T-cell (primary cell): ENCODE measurements around the gene CLHC1. TPM values are rescaled to one million over a fixed set of nuclear protein-coding genes. Genes with fewer than 3 reads are reported as not detected.

ENCODE experiments used
- ATAC-seq, 4 experiments: fragments of 200-7000 bp in 3 of 4; fragments of 150-1000 bp in 1 of 4; cut with Tn5 transposase; replicated peaks in 1 of 4; 1 replicate in 3 of 4; 2 replicates in 1 of 4; pipeline ENCODE4 v1.10.0; 2021; ENCODE audit warnings: moderate library complexity in 3 of 4, mild to moderate bottlenecking in 2 of 4, moderate number of reproducible peaks in 1 of 4
- CTCF ChIA-PET, 2 donors: fragments of 300-600 bp; sonication (Branson Sonifier 250); formaldehyde crosslinking; loops; one replicate each; lab custom pipeline; 2022; ENCODE audit warnings: antibody characterized with exemption in 2 of 2; lab: Charles Lee
- POLR2A ChIA-PET, 2 donors: fragments of 300-600 bp; sonication (Branson Sonifier 250); formaldehyde crosslinking; loops; one replicate each; lab custom pipeline; 2022; ENCODE audit warnings: antibody characterized with exemption in 2 of 2; lab: Charles Lee
- DNase-seq, 35 experiments: peaks; one replicate each; pipeline versions ENCODE4 v3.0.0 to v3.0.0-alpha.2; 2013 to 2023
- H3K27ac ChIP-seq: one replicate; pipeline ENCODE4 v1.5.1; 2013; ENCODE audit warnings: low read length
- H3K27me3 ChIP-seq, 2 experiments: replicated peaks in 1 of 2; 1 replicate in 1 of 2; 2 replicates in 1 of 2; pipeline versions ENCODE4 v1.6.1 to v1.7.0; 2013; ENCODE audit warnings: low read length in 1 of 2, mixed read lengths in 1 of 2; ENCODE audit not compliant: control insufficient read depth in 2 of 2, insufficient read depth in 2 of 2; ENCODE audit errors: extremely low read depth in 1 of 2
- H3K36me3 ChIP-seq, 2 donors: 1 replicate in 1 of 2; 2 replicates in 1 of 2; pipeline versions ENCODE4 v1.6.1 to v1.7.0; 2013; ENCODE audit warnings: low read length in 1 of 2; ENCODE audit not compliant: control insufficient read depth in 2 of 2, insufficient read depth in 1 of 2; ENCODE audit errors: extremely low read depth in 1 of 2
- H3K4me1 ChIP-seq, 2 experiments: 1 replicate in 1 of 2; 2 replicates in 1 of 2; pipeline versions ENCODE4 v1.6.1 to v1.7.0; 2013; ENCODE audit warnings: low read length in 2 of 2, mixed read lengths in 1 of 2; ENCODE audit not compliant: insufficient read depth in 2 of 2, control insufficient read depth in 1 of 2; ENCODE audit errors: extremely low read depth in 1 of 2
- H3K4me3 ChIP-seq, 2 donors: 1 replicate in 1 of 2; 2 replicates in 1 of 2; pipeline versions ENCODE4 v1.5.1 to v1.7.0; 2013; ENCODE audit warnings: mild to moderate bottlenecking in 2 of 2, low read length in 1 of 2, moderate library complexity in 1 of 2; ENCODE audit not compliant: control insufficient read depth in 1 of 2; ENCODE audit errors: extremely low read depth in 1 of 2
- H3K9me3 ChIP-seq: 2 replicates; pipeline ENCODE4 v1.7.0; 2013
- H3K27ac Mint-ChIP-seq, 2 donors: one replicate each; pipeline ENCODE4 v1.8.0; 2020 to 2021; ENCODE audit warnings: mild to moderate bottlenecking in 2 of 2, mixed read lengths in 2 of 2
- H3K27me3 Mint-ChIP-seq, 2 donors: one replicate each; pipeline ENCODE4 v1.8.0; 2021 to 2022; ENCODE audit warnings: mixed read lengths in 2 of 2
- H3K36me3 Mint-ChIP-seq: one replicate; pipeline ENCODE4 v1.8.0; 2021; ENCODE audit warnings: mixed read lengths
- H3K4me1 Mint-ChIP-seq, 3 donors: one replicate each; pipeline ENCODE4 v1.8.0; 2020 to 2022; ENCODE audit warnings: mixed read lengths in 3 of 3, mild to moderate bottlenecking in 1 of 3
- H3K4me3 Mint-ChIP-seq, 3 donors: one replicate each; pipeline ENCODE4 v1.8.0; 2020 to 2022; ENCODE audit warnings: mild to moderate bottlenecking in 3 of 3, mixed read lengths in 3 of 3, moderate library complexity in 3 of 3
- H3K9me3 Mint-ChIP-seq, 3 donors: one replicate each; pipeline ENCODE4 v1.8.0; 2020 to 2022; ENCODE audit warnings: mixed read lengths in 3 of 3
- WGBS: methylation state at CpG from one replicate; pipeline ENCODE4 v1.1.5; 2013; ENCODE audit warnings: missing lambda C conversion rate; ENCODE audit not compliant: insufficient coverage; 5-methylcytosine and 5-hydroxymethylcytosine counted together
- total RNA-seq, 35 experiments: library from RNA in 6 of 35; stranded (reverse) in 6 of 35; fragments of 120-200 nt in 1 of 35; gene quantifications; one replicate each; pipeline versions ENCODE4 v1.2.1 to v1.2.4 and lab custom pipeline; 2013 to 2026

CLHC1 gene
- total RNA-seq, 5 donors from 2014 or later (not counting 1 experiment from before 2014, with no cell fraction given): 5.7 to 14.3 (median 9.2) TPM

GRCh38 chr2:55159037-55159651, 72.9 kb downstream of the CLHC1 start:
- H3K4me3 Mint-ChIP-seq: no peak overlapping the region
- Histone ChIP-seq H3K4me1 (no peaks in the 10 kb centered on the region), H3K36me3 (no peaks in the 10 kb centered on the region), H3K9me3 (no peaks in the 10 kb centered on the region), H3K4me3 (no peak overlapping the region), H3K27ac (no peak overlapping the region), H3K27me3 (no peaks in the 10 kb centered on the region)
- no peak for ATAC-seq
- H3K27me3 Mint-ChIP-seq: peaks cover 0 to 2% of the 10 kb centered on the region in 2 donors
- no CpG with 5 or more reads among the region's 4 CpGs for WGBS
- no peaks in the 10 kb centered on the region for H3K36me3 Mint-ChIP-seq
- POLR2A ChIA-PET: interaction anchor here in 1 of 2 donors (0.6 kb wide), 1 partner anchor 79 kb away, joined by 6 read pairs; no protein-coding TSS in a partner anchor
- H3K27ac Mint-ChIP-seq: no peak overlapping the region
- peaks cover 5 to 13% (median 9%) of the 10 kb centered on the region in 3 donors for H3K4me1 Mint-ChIP-seq
- CTCF ChIA-PET: interaction anchor here in 1 of 2 donors (0.6 to 1.2 kb wide), 2 partner anchors 9 to 12 kb away, joined by 3 to 6 read pairs; no protein-coding TSS in a partner anchor
- no peak for DNase-seq
- H3K9me3 Mint-ChIP-seq: no peaks in the 10 kb centered on the region

GRCh38 chr2:55158111-55158814, 73.8 kb downstream of the CLHC1 start:
- ATAC-seq: no peak

DNA sequence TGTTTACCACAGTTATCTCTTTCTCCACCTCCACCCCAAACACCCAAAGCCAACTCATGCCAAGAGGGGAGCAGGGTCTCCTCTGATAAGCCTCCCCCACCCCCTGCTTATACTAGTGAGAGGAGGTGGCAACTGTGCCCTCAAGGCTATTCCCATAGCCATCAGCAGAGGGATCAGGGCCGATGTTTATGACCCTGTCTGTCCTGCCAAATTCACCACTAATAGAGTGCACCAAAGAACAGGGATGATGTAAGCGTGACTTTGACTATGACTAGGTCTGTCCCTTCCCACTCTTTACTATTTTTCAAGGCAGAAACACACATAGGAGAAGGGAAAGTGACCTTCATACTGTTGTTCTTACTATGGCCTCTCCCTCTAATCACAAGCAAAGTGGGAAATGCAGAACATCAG, 74.6 kb downstream of the CLHC1 start:
- H3K27me3 ChIP-seq: no peaks in the 10 kb centered on the region
- CTCF ChIA-PET: interaction anchor here in 1 of 2 donors (1.3 kb wide), 1 partner anchor 11 kb away, joined by 5 read pairs; no protein-coding TSS in a partner anchor
- no peaks in the 10 kb centered on the region for H3K4me1 ChIP-seq
- Mint-ChIP-seq H3K4me1 (peaks cover 5 to 13% (median 9%) of the 10 kb centered on the region in 3 donors), H3K4me3 (no peak overlapping the region), H3K27me3 (no peaks in the 10 kb centered on the region), H3K36me3 (no peaks in the 10 kb centered on the region), H3K27ac (no peak overlapping the region), H3K9me3 (no peaks in the 10 kb centered on the region)
- no CpG with 5 or more reads among the region's 2 CpGs for WGBS
- no peak overlapping the region for H3K4me3 ChIP-seq
- POLR2A ChIA-PET: no interaction called here
- DNase-seq: no peak
- ATAC-seq: no peak
- no peaks in the 10 kb centered on the region for H3K9me3 ChIP-seq
- no peaks in the 10 kb centered on the region for H3K36me3 ChIP-seq
- no peak overlapping the region for H3K27ac ChIP-seq

More at GRCh38 chr2:55158111-55158814, 73.8 kb downstream of the CLHC1 start:
- Mint-ChIP-seq H3K27me3 (peaks cover 0 to 2% of the 10 kb centered on the region in 2 donors), H3K9me3 (no peaks in the 10 kb centered on the region), H3K4me3 (no peak overlapping the region), H3K27ac (no peak overlapping the region), H3K36me3 (no peaks in the 10 kb centered on the region), H3K4me1 (peaks cover 5 to 13% (median 9%) of the 10 kb centered on the region in 3 donors)
- ChIA-PET CTCF (interaction anchor here (0.6 to 1.3 kb wide), 2 partner anchors 8 to 10 kb away, joined by 3 to 5 read pairs; no protein-coding TSS in a partner anchor), POLR2A (no interaction called here)
- no peak overlapping the region for H3K4me3 ChIP-seq
- DNase-seq: no peak
- H3K36me3 ChIP-seq: no peaks in the 10 kb centered on the region
- H3K27ac ChIP-seq: no peak overlapping the region
- no peaks in the 10 kb centered on the region for H3K9me3 ChIP-seq
- no peaks in the 10 kb centered on the region for H3K4me1 ChIP-seq
- no peaks in the 10 kb centered on the region for H3K27me3 ChIP-seq
- WGBS: 85% methylated on average over 4 of the region's 10 CpGs

DNA sequence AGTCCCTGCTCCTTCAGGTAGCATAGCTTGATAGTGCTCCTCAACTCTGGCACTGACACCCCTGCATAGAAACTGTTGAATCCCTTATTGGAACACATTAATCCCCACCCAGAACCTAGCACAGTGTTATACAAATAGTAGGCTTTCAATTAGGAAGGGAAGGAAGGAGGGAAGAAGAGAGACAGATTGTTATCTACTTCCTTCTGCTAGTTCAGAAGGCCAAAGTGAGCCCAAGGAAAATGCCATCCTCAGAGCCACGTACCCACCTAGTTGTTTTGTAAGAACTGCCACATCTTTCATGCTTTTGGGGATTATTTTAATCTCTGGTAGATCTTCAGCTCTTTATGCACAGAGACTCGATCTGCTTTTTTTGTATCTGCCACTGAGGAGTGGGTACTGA, 75.1 kb downstream of the CLHC1 start:
- POLR2A ChIA-PET: interaction anchor here in 1 of 2 donors (0.6 kb wide), 1 partner anchor 192 kb away, joined by 3 read pairs; no protein-coding TSS in a partner anchor
- DNase-seq: no peak
- CTCF ChIA-PET: no interaction called here
- H3K27ac Mint-ChIP-seq: no peak overlapping the region
- no peak overlapping the region for H3K4me3 Mint-ChIP-seq
- H3K36me3 Mint-ChIP-seq: no peaks in the 10 kb centered on the region
- peaks cover 5 to 13% (median 9%) of the 10 kb centered on the region in 3 donors for H3K4me1 Mint-ChIP-seq
- WGBS: 63% methylated on average over 2 of the region's 2 CpGs
- no peaks in the 10 kb centered on the region for H3K9me3 ChIP-seq
- H3K4me3 ChIP-seq: no peak overlapping the region
- H3K36me3 ChIP-seq: no peaks in the 10 kb centered on the region
- H3K4me1 ChIP-seq: no peaks in the 10 kb centered on the region
- H3K9me3 Mint-ChIP-seq: no peaks in the 10 kb centered on the region
- no peaks in the 10 kb centered on the region for H3K27me3 Mint-ChIP-seq
- H3K27ac ChIP-seq: no peak overlapping the region
- no peaks in the 10 kb centered on the region for H3K27me3 ChIP-seq
- ATAC-seq: no peak

- H3K4me3 Mint-ChIP-seq: no peak overlapping the region
Observed at GRCh38 chr2:55156326-55156725, 75.8 kb downstream of the CLHC1 start.

DNA sequence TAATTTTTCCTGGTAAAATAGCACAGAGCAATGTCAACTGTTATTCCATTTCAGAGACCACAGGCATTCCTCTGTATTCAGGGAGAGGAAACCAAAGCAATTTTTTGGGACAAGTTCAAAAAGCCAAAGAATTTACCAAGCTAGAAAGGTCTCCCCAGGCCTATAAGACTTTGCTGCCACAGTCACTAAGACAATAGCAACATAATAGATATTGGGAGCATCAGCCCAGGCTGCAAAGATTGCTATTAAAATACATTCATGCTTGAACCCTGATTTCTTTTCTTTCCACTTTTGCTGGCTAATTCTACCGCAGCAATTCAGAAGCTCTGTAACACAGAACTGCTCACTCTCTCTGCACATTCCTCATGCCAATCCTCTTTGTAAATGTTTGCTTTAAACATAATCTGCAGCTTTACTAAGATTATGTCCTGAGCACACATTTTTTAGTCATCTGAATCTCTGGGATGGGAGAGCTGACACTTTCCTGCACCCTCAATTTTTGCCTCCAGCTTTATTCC, 76.3 kb downstream of the CLHC1 start:
- no peak overlapping the region for H3K27ac ChIP-seq
- H3K4me1 ChIP-seq: no peaks in the 10 kb centered on the region
- no peaks in the 10 kb centered on the region for H3K36me3 ChIP-seq
- H3K27me3 ChIP-seq: no peaks in the 10 kb centered on the region
- no peak for DNase-seq
- no peak overlapping the region for H3K27ac Mint-ChIP-seq
- no peaks in the 10 kb centered on the region for H3K9me3 Mint-ChIP-seq
- no peak overlapping the region for H3K4me3 Mint-ChIP-seq
- H3K9me3 ChIP-seq: no peaks in the 10 kb centered on the region
- no peaks in the 10 kb centered on the region for H3K27me3 Mint-ChIP-seq
- ATAC-seq: no peak
- CTCF ChIA-PET: no interaction called here
- H3K4me3 ChIP-seq: no peak overlapping the region
- no CpG with 5 or more reads among the region's 1 CpG for WGBS
- peaks cover 5 to 22% (median 9%) of the 10 kb centered on the region in 3 donors for H3K4me1 Mint-ChIP-seq
- POLR2A ChIA-PET: no interaction called here
- H3K36me3 Mint-ChIP-seq: no peaks in the 10 kb centered on the region

More at GRCh38 chr2:55156326-55156725, 75.8 kb downstream of the CLHC1 start:
- no peaks in the 10 kb centered on the region for H3K36me3 ChIP-seq
- no peaks in the 10 kb centered on the region for H3K27me3 ChIP-seq
- Mint-ChIP-seq H3K27me3 (no peaks in the 10 kb centered on the region), H3K36me3 (no peaks in the 10 kb centered on the region), H3K4me1 (peaks cover 5 to 17% (median 9%) of the 10 kb centered on the region in 3 donors), H3K27ac (no peak overlapping the region), H3K9me3 (no peaks in the 10 kb centered on the region)
- 62% methylated on average over 2 of the region's 2 CpGs for WGBS
- H3K9me3 ChIP-seq: no peaks in the 10 kb centered on the region
- H3K27ac ChIP-seq: no peak overlapping the region
- no peak for DNase-seq
- no peak overlapping the region for H3K4me3 ChIP-seq
- CTCF ChIA-PET: no interaction called here
- no peaks in the 10 kb centered on the region for H3K4me1 ChIP-seq
- POLR2A ChIA-PET: no interaction called here
- ATAC-seq: no peak
